ENCODE measurements around the gene XXYLT1.
"Not testable (repeated sequence)": the region's sequence is repeated elsewhere in the genome, so short reads cannot be mapped to it uniquely, and the experiment has no call there.

The XXYLT1 gene

GRCh38 chr3:195195321-195196209 is 75.4 kb downstream of the XXYLT1 start:
- no peak for DNase-seq (ENCODE audit: low spot score)
- in situ Hi-C loops (cut with MboI; ENCODE audit: low pct_unique_long_range_greater_than_20kb, low sequenced_read_pairs, unreplicated experiment) = no loop called here

DNA sequence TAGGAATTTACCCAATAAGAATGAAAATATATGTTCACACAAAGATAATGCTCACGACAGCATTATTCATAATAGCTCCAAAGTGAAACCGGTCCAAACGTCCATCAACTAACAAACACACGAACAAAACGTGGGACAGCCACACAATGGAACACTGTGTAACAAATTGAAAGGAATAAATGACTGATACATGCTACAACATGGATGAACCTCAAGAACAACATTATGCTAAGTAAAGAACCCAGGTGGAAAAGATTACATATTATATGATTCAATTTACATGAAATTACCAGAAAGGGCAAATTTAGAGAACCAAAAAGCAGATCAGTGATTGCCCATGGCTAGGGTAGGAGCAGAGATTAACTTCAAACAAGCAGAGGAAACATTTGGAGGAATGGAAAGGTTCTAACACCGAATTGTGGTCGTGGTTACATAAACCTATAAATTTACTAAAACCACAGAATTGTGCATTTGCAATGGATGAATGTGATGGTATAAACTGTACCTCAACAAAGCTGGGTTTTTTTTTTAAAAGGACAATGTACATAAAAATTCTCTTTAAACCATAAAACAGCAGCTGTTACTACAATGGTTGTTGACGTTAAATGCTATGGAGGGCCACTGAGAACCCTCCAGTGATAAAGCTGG is 76.3 kb downstream of the XXYLT1 start:
- DNase-seq (ENCODE audit: low spot score) = no peak
- no peak for TF ChIP-seq CTCF (IDR thresholded peaks at IDR 0.05; ENCODE audit: extremely low read depth, insufficient read depth, missing control alignments)
- in situ Hi-C loops (cut with MboI; ENCODE audit: low pct_unique_long_range_greater_than_20kb, low sequenced_read_pairs, unreplicated experiment) = no loop called here

More at GRCh38 chr3:195195321-195196209, 75.4 kb downstream of the XXYLT1 start:
- TF ChIP-seq CTCF (IDR thresholded peaks at IDR 0.05; ENCODE audit: extremely low read depth, insufficient read depth, missing control alignments) = no peak

DNA sequence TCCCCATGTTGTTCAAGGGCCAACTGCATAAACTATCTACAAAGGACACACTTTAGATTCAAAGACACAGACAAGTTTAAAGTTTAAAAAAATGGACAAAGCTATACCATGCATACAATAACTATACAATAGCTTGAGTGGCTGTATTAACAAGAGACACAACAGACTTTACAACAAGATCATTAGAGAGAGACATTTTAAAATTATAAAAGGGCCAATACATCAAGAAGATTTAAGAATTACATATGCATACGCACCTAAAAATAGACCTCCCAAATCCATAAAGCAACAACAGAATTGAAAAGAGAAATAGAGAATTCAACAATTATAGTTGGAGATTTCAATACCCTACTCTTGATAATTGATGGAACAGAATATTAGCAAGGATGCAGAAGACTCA is 79.4 kb downstream of the XXYLT1 start:
- TF ChIP-seq CTCF (IDR thresholded peaks at IDR 0.05; ENCODE audit: extremely low read depth, insufficient read depth, missing control alignments) = no peak
- in situ Hi-C loops (cut with MboI; ENCODE audit: low pct_unique_long_range_greater_than_20kb, low sequenced_read_pairs, unreplicated experiment) = no loop called here
- DNase-seq (ENCODE audit: low spot score) = no peak

DNA sequence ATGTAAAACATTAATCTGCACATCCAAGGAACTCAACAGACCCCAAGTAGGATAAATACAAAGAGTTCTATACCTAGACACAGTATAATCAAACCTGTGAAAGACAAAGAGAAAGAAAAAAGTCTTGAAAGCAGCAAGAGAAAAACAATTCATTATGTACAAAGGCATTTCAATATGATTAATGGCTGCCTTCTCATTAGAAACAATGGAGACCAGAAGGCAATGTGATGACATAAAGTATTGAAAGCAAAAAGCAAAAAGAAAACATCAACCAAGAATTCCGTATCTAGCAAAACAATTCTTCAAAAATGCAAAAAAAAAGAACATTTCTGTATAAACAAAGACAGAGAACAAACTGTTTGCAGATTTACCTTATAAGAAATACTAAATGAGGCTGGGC is 81.1 kb downstream of the XXYLT1 start:
- no peak for DNase-seq (ENCODE audit: low spot score)
- in situ Hi-C loops (cut with MboI; ENCODE audit: low pct_unique_long_range_greater_than_20kb, low sequenced_read_pairs, unreplicated experiment) = no loop called here

DNA sequence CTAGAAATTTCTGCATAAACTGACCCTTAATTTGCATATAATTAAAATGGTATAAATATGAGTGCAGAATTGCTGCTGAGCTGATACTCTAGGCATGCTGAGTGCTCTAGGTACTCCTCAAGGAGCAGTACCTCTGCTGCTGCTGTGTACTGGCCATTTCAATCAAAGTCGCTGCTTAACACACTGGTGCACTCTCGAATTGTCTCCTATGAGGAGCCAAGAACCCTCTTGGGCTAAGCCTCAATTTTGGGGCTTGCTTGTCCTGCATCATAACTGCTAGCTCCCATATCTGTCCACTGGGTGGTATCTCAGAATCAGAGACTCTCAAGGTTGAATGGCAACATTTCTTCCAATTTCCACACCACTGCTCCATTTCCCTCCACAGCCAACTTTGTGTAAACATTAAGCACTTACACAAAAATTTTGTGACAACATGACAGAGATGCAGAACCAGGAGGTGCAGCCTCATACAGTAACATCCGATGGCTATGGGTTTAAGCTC is 82.5 kb downstream of the XXYLT1 start:
- TF ChIP-seq CTCF (IDR thresholded peaks at IDR 0.05; ENCODE audit: extremely low read depth, insufficient read depth, missing control alignments) = no peak
- DNase-seq (ENCODE audit: low spot score) = no peak
- in situ Hi-C loops (cut with MboI; ENCODE audit: low pct_unique_long_range_greater_than_20kb, low sequenced_read_pairs, unreplicated experiment) = no loop called here

More for the DNA sequence above, 81.1 kb downstream of the XXYLT1 start:
- no peak for TF ChIP-seq CTCF (IDR thresholded peaks at IDR 0.05; ENCODE audit: extremely low read depth, insufficient read depth, missing control alignments)

GRCh38 chr3:195187609-195188425 is 83.1 kb downstream of the XXYLT1 start:
- in situ Hi-C loops (cut with MboI; ENCODE audit: low pct_unique_long_range_greater_than_20kb, low sequenced_read_pairs, unreplicated experiment) = no loop called here
- TF ChIP-seq CTCF (IDR thresholded peaks at IDR 0.05; ENCODE audit: extremely low read depth, insufficient read depth, missing control alignments) = no peak
- no peak for DNase-seq (ENCODE audit: low spot score)

DNA sequence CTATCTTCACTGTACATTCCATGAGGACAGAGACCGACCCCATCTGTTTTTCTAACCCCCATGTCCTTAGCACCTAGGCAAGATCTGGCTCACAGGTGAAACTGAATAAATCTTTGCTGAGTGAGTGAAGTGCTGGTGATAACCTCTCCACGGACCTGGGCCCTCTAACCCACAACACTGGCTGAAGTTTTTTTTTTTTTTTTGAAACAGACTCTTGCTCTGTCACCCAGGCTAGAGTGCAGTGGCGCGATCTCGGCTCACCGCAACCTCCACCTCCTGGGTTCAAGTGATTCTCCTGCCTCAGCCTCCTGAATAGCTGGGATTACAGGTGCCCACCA is 84.3 kb downstream of the XXYLT1 start:
- DNase-seq (ENCODE audit: low spot score); in situ Hi-C loops (cut with MboI; ENCODE audit: low pct_unique_long_range_greater_than_20kb, low sequenced_read_pairs, unreplicated experiment): not testable (repeated sequence)
